GM12878 (cell line): Measurements from ENCODE around the gene APCS. TPM values are rescaled to one million over a fixed set of nuclear protein-coding genes. Genes with fewer than 3 reads are reported as not detected.

Experiments used
- ATAC-seq: fragments of 200-7000 bp; cut with Tn5 transposase; 3 replicates; pipeline ENCODE4 v1.9.1; 2020; ENCODE audit warnings: mild to moderate bottlenecking, moderate library complexity
- BruUV-seq: library from RNA; stranded (reverse); fragments of 400-500 nt; replicated peaks from 2 replicates; lab custom pipeline; 2021; lab: Mats Ljungman, UMichigan
- CTCF ChIA-PET: fragments of 300-600 bp; sonication (Branson Sonifier 250); formaldehyde crosslinking; extraction: SDS; loops from one replicate; lab custom pipeline; 2021; ENCODE audit warnings: inconsistent platforms; lab: Yijun Ruan, JAX
- POLR2A ChIA-PET: fragments of 350-600 bp; formaldehyde crosslinking; extraction: SDS; loops from one replicate; lab custom pipeline; 2021; ENCODE audit warnings: inconsistent platforms; lab: Charles Lee
- RAD21 ChIA-PET: fragments of 300-600 bp; sonication (Branson Sonifier 250); formaldehyde crosslinking; loops from one replicate; lab custom pipeline; 2023; ENCODE audit warnings: antibody characterized with exemption; ENCODE audit not compliant: unreplicated experiment; lab: Charles Lee
- SMC1A ChIA-PET: fragments of 300-600 bp; sonication (Branson Sonifier 250); formaldehyde crosslinking; loops from one replicate; lab custom pipeline; 2023; ENCODE audit not compliant: unreplicated experiment, uncharacterized antibody; lab: Charles Lee
- DNase-seq: peaks from one replicate; pipeline ENCODE4 v3.0.0-alpha.2; 2011; ENCODE audit warnings: low read depth, low spot score
- FAIRE-seq: peaks from 3 replicates; lab custom pipeline; 2011; peaks lifted over from hg19 to GRCh38; lab: Jason Lieb, UNC
- H2AFZ ChIP-seq: 2 replicates; pipeline ENCODE4 v1.6.0; 2011; ENCODE audit warnings: low read depth, low read length, control low read depth; ENCODE audit not compliant: control insufficient read depth
- H3K27ac ChIP-seq: 2 replicates; pipeline ENCODE4 v1.5.1; 2011; ENCODE audit warnings: control low read depth; ENCODE audit not compliant: control insufficient read depth, insufficient read depth
- H3K27me3 ChIP-seq, 2 experiments: replicated peaks in 1 of 2; 2 replicates each; pipeline versions ENCODE4 v1.6.0 to v1.6.1; 2011; ENCODE audit warnings: low read length in 1 of 2; ENCODE audit not compliant: control insufficient read depth in 2 of 2, insufficient read depth in 2 of 2
- H3K36me3 ChIP-seq, 2 experiments: 2 replicates each; pipeline ENCODE4 v1.5.1; 2011; ENCODE audit warnings: low read length in 1 of 2; ENCODE audit not compliant: control insufficient read depth in 2 of 2, insufficient read depth in 2 of 2
- H3K4me1 ChIP-seq: 2 replicates; pipeline ENCODE4 v1.6.1; 2011; ENCODE audit warnings: mild to moderate bottlenecking, low read length, moderate library complexity, mixed read lengths; ENCODE audit not compliant: control insufficient read depth, insufficient read depth
- H3K4me2 ChIP-seq: 2 replicates; pipeline ENCODE4 v1.6.0; 2011; ENCODE audit warnings: control low read depth; ENCODE audit not compliant: control insufficient read depth, insufficient read depth
- H3K4me3 ChIP-seq: fragments of 200-600 bp; sonication (generic); 2 replicates; pipeline ENCODE4 v1.5.1; 2016
- H3K79me2 ChIP-seq: 2 replicates; pipeline ENCODE4 v1.6.0; 2011; ENCODE audit warnings: low read length; ENCODE audit not compliant: control insufficient read depth, insufficient read depth
- H3K9ac ChIP-seq: 2 replicates; pipeline ENCODE4 v1.8.0; 2011; ENCODE audit warnings: low read length, control low read depth, mixed read lengths; ENCODE audit not compliant: control insufficient read depth, insufficient read depth
- H3K9me3 ChIP-seq: replicated peaks from 3 replicates; pipeline ENCODE4 v1.5.1; 2011; ENCODE audit warnings: mild to moderate bottlenecking, low read length; ENCODE audit not compliant: control insufficient read depth, insufficient read depth
- H4K20me1 ChIP-seq: 2 replicates; pipeline ENCODE4 v1.6.0; 2011; ENCODE audit not compliant: control insufficient read depth, insufficient read depth
- BCL11A ChIP-seq: IDR thresholded peaks from 2 replicates; pipeline ENCODE4 v1.6.1; 2011; ENCODE audit warnings: low read depth, low read length
- HDGF ChIP-seq: fragments of 450-650 bp; IDR thresholded peaks from 2 replicates; pipeline ENCODE4 v1.6.1; 2016; ENCODE audit warnings: antibody characterized with exemption
- IKZF2 ChIP-seq, 2 experiments: fragments of 450-650 bp; IDR thresholded peaks; 2 replicates each; pipeline ENCODE4 v1.6.1; 2017; ENCODE audit warnings: mild to moderate bottlenecking in 2 of 2, moderate library complexity in 2 of 2
- SMAD5 ChIP-seq: IDR thresholded peaks from 2 replicates; pipeline ENCODE4 v1.6.1; 2016; ENCODE audit warnings: antibody characterized with exemption, low read depth
- SUZ12 ChIP-seq: fragments of 200-600 bp; sonication (generic); IDR thresholded peaks from one replicate; pipeline ENCODE4 v1.6.1; 2018; ENCODE audit warnings: antibody characterized with exemption, mild to moderate bottlenecking; ENCODE audit not compliant: unreplicated experiment
- WGBS: methylation state at CpG from one replicate; pipeline ENCODE4 v1.1.6; 2016; ENCODE audit warnings: low lambda C conversion rate; ENCODE audit not compliant: insufficient replicate concordance, insufficient coverage; ENCODE audit errors: missing lambda C conversion rate; 5-methylcytosine and 5-hydroxymethylcytosine counted together
- in situ Hi-C: fragments of 300-500 bp; cut with MboI; formaldehyde crosslinking; loops from 9 replicates; pipeline ENCODE4 v1.14.3; 2018; ENCODE audit warnings: mixed read lengths
- intact Hi-C: fragments of 100-400 bp; cut with micrococcal nuclease; formaldehyde crosslinking; loops from one replicate; pipeline ENCODE4 v1.14.2; 2022; ENCODE audit not compliant: unreplicated experiment
- polyA plus RNA-seq, 11 experiments: library from polyadenylated mRNA; depleted of rRNA in 4 of 11; unstranded in 6 of 11; stranded (reverse) in 5 of 11; fragments of >200 nt; fragmentation: Nextera tagmentation in 4 of 11; fragmentation: Illumina TruSeq in 1 of 11; extraction: Ambion mirVana in 4 of 11; extraction: Trizol in 1 of 11; gene quantifications; 1 replicate in 1 of 11; 2 replicates in 10 of 11; pipeline versions ENCODE4 v1.2.1 to v1.2.3, GENCODE V29; 2011 to 2016; ENCODE audit warnings: inconsistent platforms in 2 of 11, missing spikeins in 2 of 11, low read depth in 1 of 11
- total RNA-seq, 4 experiments: library from RNA; depleted of rRNA in 3 of 4; stranded (reverse); fragments of >200 nt in 3 of 4; fragmentation: Illumina TruSeq in 1 of 4; extraction: Trizol in 1 of 4; gene quantifications; 2 replicates each; pipeline versions ENCODE4 v1.2.1 to v1.2.3, GENCODE V29; 2013 to 2021
- TF ChIP-seq, protein P1 (sequence below): fragments of 450-650 bp; IDR thresholded peaks from 2 replicates; pipeline ENCODE4 v1.6.1; 2016; ENCODE audit warnings: mild to moderate bottlenecking
- TF ChIP-seq, protein P2 (sequence below): fragments of 450-650 bp; IDR thresholded peaks from 2 replicates; pipeline ENCODE4 v1.6.1; 2017; ENCODE audit warnings: mild to moderate bottlenecking, moderate library complexity
- TF ChIP-seq, protein P3 (sequence below): fragments of 450-650 bp; IDR thresholded peaks from 2 replicates; pipeline ENCODE4 v1.6.1; 2014; ENCODE audit warnings: mild to moderate bottlenecking

The APCS gene
- total and polyA plus RNA-seq, 10 of the 15 experiments (the other 5 are each of a cell fraction or from before 2014, with no cell fraction given): 0.23 TPM; not detected in 9

DNA sequence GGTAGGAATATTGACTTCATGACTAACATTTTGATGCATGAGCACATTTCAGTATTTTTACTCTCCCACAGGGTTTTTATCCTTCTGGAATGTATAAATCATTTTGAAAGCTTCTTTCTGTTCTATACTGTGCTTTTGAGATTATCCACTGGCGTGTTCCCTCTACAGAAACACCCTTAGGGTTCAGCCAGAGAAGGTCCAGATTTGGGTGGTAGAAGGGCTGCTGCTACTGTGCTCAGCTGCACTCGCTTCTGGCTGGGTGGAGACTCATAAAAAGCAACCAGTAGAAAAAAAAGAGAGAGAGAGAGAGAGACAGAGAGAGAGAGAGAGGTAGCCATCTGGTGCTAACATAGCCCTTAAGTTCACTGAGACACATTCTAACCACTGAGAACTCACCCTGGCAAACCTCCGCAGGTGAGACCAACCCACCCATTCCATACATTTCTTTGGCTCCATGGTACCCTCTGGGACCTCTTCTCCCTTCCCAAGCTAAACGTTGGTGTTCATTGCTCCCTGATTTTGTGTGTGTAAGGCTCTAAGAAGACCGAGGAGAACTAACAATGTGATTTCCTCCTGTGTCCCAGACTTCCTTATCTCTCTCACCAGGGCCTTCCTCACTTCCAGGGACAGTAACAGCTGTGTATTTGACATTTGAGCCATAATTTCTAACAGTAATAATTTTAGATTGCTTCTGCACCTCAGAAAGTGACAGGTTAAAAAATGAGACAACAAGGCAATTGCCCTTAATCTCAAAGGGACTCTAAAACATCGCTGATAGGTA, 7.2 kb downstream of the APCS start:
- H3K27ac ChIP-seq: no peak overlapping the region
- no peak overlapping the region for H2AFZ ChIP-seq
- H3K9ac ChIP-seq: no peak overlapping the region
- no peak overlapping the region for H3K4me3 ChIP-seq
- H3K4me2 ChIP-seq: no peak overlapping the region
- H3K9me3 ChIP-seq: no peaks in the 10 kb centered on the region
- ChIA-PET CTCF (no interaction called here), POLR2A (no interaction called here), RAD21 (no interaction called here), SMC1A (no interaction called here)
- no peaks in the 10 kb centered on the region for H4K20me1 ChIP-seq
- 6% methylated on average over 6 of the region's 6 CpGs for WGBS
- no peak for ATAC-seq
- no peaks in the 10 kb centered on the region for H3K79me2 ChIP-seq
- H3K27me3 ChIP-seq: no peaks in the 10 kb centered on the region; a peak in 1 of 4 replicates
- DNase-seq: no peak
- no peak for FAIRE-seq
- no peaks in the 10 kb centered on the region for H3K4me1 ChIP-seq
- TF ChIP-seq HDGF (no peak), IKZF2 (IDR thresholded peaks at IDR 0.05) (no peak), SUZ12 (no peak), SMAD5 (no peak), BCL11A (no peak)
- TF ChIP-seq, protein P1, sequence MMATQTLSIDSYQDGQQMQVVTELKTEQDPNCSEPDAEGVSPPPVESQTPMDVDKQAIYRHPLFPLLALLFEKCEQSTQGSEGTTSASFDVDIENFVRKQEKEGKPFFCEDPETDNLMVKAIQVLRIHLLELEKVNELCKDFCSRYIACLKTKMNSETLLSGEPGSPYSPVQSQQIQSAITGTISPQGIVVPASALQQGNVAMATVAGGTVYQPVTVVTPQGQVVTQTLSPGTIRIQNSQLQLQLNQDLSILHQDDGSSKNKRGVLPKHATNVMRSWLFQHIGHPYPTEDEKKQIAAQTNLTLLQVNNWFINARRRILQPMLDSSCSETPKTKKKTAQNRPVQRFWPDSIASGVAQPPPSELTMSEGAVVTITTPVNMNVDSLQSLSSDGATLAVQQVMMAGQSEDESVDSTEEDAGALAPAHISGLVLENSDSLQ: no peak
- TF ChIP-seq, protein P2, sequence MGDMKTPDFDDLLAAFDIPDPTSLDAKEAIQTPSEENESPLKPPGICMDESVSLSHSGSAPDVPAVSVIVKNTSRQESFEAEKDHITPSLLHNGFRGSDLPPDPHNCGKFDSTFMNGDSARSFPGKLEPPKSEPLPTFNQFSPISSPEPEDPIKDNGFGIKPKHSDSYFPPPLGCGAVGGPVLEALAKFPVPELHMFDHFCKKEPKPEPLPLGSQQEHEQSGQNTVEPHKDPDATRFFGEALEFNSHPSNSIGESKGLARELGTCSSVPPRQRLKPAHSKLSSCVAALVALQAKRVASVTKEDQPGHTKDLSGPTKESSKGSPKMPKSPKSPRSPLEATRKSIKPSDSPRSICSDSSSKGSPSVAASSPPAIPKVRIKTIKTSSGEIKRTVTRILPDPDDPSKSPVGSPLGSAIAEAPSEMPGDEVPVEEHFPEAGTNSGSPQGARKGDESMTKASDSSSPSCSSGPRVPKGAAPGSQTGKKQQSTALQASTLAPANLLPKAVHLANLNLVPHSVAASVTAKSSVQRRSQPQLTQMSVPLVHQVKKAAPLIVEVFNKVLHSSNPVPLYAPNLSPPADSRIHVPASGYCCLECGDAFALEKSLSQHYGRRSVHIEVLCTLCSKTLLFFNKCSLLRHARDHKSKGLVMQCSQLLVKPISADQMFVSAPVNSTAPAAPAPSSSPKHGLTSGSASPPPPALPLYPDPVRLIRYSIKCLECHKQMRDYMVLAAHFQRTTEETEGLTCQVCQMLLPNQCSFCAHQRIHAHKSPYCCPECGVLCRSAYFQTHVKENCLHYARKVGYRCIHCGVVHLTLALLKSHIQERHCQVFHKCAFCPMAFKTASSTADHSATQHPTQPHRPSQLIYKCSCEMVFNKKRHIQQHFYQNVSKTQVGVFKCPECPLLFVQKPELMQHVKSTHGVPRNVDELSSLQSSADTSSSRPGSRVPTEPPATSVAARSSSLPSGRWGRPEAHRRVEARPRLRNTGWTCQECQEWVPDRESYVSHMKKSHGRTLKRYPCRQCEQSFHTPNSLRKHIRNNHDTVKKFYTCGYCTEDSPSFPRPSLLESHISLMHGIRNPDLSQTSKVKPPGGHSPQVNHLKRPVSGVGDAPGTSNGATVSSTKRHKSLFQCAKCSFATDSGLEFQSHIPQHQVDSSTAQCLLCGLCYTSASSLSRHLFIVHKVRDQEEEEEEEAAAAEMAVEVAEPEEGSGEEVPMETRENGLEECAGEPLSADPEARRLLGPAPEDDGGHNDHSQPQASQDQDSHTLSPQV: no peak
- TF ChIP-seq, protein P3, sequence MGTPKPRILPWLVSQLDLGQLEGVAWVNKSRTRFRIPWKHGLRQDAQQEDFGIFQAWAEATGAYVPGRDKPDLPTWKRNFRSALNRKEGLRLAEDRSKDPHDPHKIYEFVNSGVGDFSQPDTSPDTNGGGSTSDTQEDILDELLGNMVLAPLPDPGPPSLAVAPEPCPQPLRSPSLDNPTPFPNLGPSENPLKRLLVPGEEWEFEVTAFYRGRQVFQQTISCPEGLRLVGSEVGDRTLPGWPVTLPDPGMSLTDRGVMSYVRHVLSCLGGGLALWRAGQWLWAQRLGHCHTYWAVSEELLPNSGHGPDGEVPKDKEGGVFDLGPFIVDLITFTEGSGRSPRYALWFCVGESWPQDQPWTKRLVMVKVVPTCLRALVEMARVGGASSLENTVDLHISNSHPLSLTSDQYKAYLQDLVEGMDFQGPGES: no peak
- intact Hi-C loops: no loop called here
- in situ Hi-C loops: no loop called here
- no TSS peak for BruUV-seq
- H3K36me3 ChIP-seq: no peaks in the 10 kb centered on the region
